ENCODE measurements around the gene VAV3. TPM values are rescaled to one million over a fixed set of nuclear protein-coding genes. Genes with fewer than 3 reads are reported as not detected.
"Not testable (repeated sequence)": the region's sequence is repeated elsewhere in the genome, so short reads cannot be mapped to it uniquely, and the experiment has no call there.

VAV3 gene
- total RNA-seq, 1 donor from 2014 or later = 1.8 TPM

DNA sequence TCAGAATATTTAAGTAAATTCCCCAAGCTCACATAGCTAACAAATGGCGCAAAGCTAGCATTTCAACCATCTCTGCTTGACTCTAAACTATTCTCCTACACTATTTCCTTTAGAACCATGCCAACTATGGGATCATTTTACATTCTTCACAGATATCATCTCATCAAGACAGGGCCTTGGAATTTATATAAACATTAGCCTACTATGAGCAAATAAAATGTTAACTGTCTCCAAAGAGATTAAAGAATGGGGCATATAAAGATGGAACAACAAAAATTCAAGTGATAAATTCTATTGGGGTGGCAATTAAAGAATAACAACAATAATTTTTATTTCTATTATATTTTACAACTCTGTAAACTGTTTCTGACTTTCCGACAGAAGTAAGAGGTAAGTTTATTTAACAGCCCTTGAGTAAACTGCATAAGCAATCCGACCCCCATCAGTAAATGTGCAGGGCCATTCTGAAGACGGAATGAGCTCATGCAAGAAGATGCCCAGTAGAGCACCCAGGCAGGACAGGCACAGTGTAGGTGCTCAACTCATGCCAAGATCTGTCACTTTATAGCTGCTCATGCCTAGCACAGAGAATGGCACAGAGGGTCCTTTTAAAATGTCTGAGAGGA lies 261.9 kb downstream of the VAV3 start:
- H3K9me3 Mint-ChIP-seq (ENCODE audit: low read depth) = peaks cover 3% of the 10 kb centered on the region
- DNase-seq (ENCODE audit: low spot score, unreplicated experiment) = no peak
- H3K4me1 Mint-ChIP-seq (ENCODE audit: low read depth) = no peaks in the 10 kb centered on the region
- H3K4me3 Mint-ChIP-seq (ENCODE audit: low read depth) = no peak overlapping the region
- no peaks in the 10 kb centered on the region for H3K36me3 Mint-ChIP-seq (ENCODE audit: insufficient read depth)
- TF ChIP-seq, protein P1, sequence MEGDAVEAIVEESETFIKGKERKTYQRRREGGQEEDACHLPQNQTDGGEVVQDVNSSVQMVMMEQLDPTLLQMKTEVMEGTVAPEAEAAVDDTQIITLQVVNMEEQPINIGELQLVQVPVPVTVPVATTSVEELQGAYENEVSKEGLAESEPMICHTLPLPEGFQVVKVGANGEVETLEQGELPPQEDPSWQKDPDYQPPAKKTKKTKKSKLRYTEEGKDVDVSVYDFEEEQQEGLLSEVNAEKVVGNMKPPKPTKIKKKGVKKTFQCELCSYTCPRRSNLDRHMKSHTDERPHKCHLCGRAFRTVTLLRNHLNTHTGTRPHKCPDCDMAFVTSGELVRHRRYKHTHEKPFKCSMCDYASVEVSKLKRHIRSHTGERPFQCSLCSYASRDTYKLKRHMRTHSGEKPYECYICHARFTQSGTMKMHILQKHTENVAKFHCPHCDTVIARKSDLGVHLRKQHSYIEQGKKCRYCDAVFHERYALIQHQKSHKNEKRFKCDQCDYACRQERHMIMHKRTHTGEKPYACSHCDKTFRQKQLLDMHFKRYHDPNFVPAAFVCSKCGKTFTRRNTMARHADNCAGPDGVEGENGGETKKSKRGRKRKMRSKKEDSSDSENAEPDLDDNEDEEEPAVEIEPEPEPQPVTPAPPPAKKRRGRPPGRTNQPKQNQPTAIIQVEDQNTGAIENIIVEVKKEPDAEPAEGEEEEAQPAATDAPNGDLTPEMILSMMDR (IDR thresholded peaks at IDR 0.05; ENCODE audit: unreplicated experiment) = no peak
- H3K27me3 Mint-ChIP-seq = no peaks in the 10 kb centered on the region
- H3K27ac Mint-ChIP-seq = no peak overlapping the region

DNA sequence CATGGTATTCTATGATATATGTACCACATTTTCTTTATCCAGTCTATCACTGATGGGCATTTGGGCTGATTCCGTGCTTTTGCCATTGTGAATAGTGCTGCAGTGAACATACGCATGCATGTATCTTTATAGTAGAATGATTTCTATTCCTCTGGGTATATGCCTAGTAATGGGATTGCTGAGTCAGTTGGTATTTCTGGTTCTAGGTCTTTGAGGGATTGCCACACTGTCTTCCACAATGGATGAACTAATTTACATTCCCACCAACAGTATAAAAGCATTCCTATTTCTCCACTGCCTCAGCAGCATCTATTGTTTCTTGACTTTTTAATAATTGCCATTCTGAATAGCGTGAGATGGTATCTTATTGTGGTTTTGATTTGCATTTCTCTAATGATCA lies 264.3 kb downstream of the VAV3 start:
- not testable (repeated sequence) for H3K27ac Mint-ChIP-seq; H3K27me3 Mint-ChIP-seq; H3K4me3 Mint-ChIP-seq (ENCODE audit: low read depth); H3K4me1 Mint-ChIP-seq (ENCODE audit: low read depth); DNase-seq (ENCODE audit: low spot score, unreplicated experiment); H3K9me3 Mint-ChIP-seq (ENCODE audit: low read depth); H3K36me3 Mint-ChIP-seq (ENCODE audit: insufficient read depth)

DNA sequence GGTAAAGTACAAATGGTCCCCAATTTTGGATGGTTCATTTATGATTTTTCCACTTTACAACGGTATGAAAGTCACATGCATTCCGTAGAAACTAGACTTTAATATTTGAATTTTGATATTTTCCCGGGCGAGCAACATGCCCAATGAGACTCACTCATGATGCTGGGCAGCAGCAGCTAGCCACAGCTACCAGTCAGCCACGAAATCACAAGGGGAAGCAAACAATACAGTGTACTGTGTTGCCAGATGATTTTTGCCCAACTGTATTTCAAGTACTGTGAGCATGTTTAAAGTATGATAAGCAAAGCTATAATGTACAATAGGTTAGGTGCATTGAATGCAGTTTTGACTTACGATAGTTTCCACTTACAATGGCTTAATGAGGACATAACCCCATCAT lies 266.8 kb downstream of the VAV3 start:
- no peak overlapping the region for H3K27ac Mint-ChIP-seq
- H3K9me3 Mint-ChIP-seq (ENCODE audit: low read depth) = peaks cover 3% of the 10 kb centered on the region
- no peak for DNase-seq (ENCODE audit: low spot score, unreplicated experiment)
- TF ChIP-seq, protein P1 (IDR thresholded peaks at IDR 0.05; ENCODE audit: unreplicated experiment) = no peak
- H3K36me3 Mint-ChIP-seq (ENCODE audit: insufficient read depth) = no peaks in the 10 kb centered on the region
- no peak overlapping the region for H3K4me3 Mint-ChIP-seq (ENCODE audit: low read depth)
- H3K4me1 Mint-ChIP-seq (ENCODE audit: low read depth) = no peaks in the 10 kb centered on the region
- no peaks in the 10 kb centered on the region for H3K27me3 Mint-ChIP-seq

DNA sequence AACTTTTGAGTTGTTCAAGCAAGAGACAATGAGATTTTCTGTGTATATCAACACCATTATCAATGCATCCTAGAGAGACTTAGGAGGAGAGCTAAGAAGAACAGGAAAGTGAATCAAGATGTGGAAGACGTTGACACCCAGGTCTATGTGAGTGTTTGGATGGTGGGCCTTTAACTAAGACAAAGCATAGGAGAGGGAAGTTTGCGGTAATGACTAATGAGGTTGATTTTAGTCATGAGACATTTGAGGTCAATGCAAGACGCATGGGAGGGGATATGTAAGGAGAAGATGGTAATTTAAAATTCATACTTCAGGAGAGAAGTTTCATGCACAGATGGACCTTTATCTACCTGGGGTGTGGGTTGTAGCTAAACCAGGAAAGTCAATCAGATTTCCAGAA lies 269.6 kb downstream of the VAV3 start:
- H3K27ac Mint-ChIP-seq = no peak overlapping the region
- TF ChIP-seq, protein P1 (IDR thresholded peaks at IDR 0.05; ENCODE audit: unreplicated experiment) = no peak
- H3K9me3 Mint-ChIP-seq (ENCODE audit: low read depth) = no peaks in the 10 kb centered on the region
- H3K4me1 Mint-ChIP-seq (ENCODE audit: low read depth) = peaks cover 7% of the 10 kb centered on the region
- H3K36me3 Mint-ChIP-seq (ENCODE audit: insufficient read depth) = no peaks in the 10 kb centered on the region
- H3K4me3 Mint-ChIP-seq (ENCODE audit: low read depth) = no peak overlapping the region
- no peak for DNase-seq (ENCODE audit: low spot score, unreplicated experiment)
- no peaks in the 10 kb centered on the region for H3K27me3 Mint-ChIP-seq

DNA sequence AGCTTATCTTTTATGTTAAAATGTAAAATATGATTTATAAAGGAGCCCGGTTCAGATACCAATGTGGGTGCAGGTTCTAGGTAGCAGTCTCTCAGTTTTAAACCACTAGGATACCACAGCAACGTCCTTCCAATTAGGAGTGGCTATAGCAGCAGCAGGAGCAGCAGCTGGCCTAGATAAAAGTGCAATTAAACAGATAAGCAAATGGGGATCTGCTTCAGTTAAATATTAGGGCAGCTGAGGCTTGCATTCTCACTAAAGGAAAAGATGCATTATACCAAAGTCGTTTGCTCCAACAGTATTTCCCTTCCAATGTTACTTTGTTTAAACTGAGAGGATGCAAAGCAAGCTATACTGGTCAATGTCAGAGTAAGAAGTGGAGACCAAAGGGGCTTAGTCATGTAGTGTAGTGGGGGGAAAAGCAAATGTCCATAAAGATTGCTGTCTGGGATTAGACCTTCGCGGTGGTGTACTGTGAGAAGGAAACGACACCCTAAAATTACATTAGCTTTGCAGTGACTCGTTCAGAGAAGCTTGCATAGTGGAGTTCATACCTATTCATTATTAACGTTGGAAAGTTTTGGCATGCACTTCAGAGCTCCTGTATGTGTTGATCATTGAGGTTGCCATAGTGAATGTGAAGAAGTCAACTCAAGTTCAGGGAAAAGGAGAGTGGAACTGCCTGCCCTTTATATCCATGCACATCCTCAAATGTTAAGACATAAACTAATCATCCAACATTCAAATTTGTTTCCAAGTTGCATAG lies 272.2 kb downstream of the VAV3 start:
- no peaks in the 10 kb centered on the region for H3K27me3 Mint-ChIP-seq
- H3K4me1 Mint-ChIP-seq (ENCODE audit: low read depth) = peaks cover 14% of the 10 kb centered on the region
- no peaks in the 10 kb centered on the region for H3K9me3 Mint-ChIP-seq (ENCODE audit: low read depth)
- no peak for DNase-seq (ENCODE audit: low spot score, unreplicated experiment)
- no peak overlapping the region for H3K27ac Mint-ChIP-seq
- no peak overlapping the region for H3K4me3 Mint-ChIP-seq (ENCODE audit: low read depth)
- H3K36me3 Mint-ChIP-seq (ENCODE audit: insufficient read depth) = no peaks in the 10 kb centered on the region
- TF ChIP-seq, protein P1 (IDR thresholded peaks at IDR 0.05; ENCODE audit: unreplicated experiment) = no peak

DNA sequence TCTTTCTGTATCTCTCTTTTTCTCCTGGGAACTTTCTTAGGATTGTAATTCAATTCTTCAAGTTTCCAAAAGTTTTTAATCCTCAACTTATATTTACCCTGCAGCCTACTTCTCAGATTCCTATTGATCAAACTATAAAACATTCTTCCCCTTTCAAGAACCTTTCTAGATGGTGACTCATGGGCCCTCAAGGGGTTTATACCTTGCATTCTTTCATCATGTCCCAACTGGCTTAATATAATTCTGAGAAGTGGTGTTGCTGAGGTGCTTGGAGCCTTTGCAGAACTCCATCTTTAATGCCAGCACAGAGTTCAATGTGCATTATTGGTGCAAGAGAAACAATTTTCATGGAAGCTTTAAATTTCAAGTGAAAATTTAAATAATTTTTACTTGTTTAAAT lies 273.4 kb downstream of the VAV3 start:
- no peak for DNase-seq (ENCODE audit: low spot score, unreplicated experiment)
- H3K27ac Mint-ChIP-seq = no peak overlapping the region
- H3K27me3 Mint-ChIP-seq = no peaks in the 10 kb centered on the region
- peaks cover 14% of the 10 kb centered on the region for H3K4me1 Mint-ChIP-seq (ENCODE audit: low read depth)
- H3K9me3 Mint-ChIP-seq (ENCODE audit: low read depth) = no peaks in the 10 kb centered on the region
- TF ChIP-seq, protein P1 (IDR thresholded peaks at IDR 0.05; ENCODE audit: unreplicated experiment) = no peak
- H3K4me3 Mint-ChIP-seq (ENCODE audit: low read depth) = no peak overlapping the region
- H3K36me3 Mint-ChIP-seq (ENCODE audit: insufficient read depth) = no peaks in the 10 kb centered on the region

All from progenitor cell of endocrine pancreas (in vitro differentiated cells).